GM19025 (cell line): ENCODE measurements around the gene POLA2.

ENCODE experiments used
- ATAC-seq: cut with Tn5 transposase; IDR thresholded peaks from one replicate; pipeline ENCODE4 v1.9.1; 2021; ENCODE audit warnings: mild to moderate bottlenecking, low read depth, moderate library complexity; ENCODE audit not compliant: unreplicated experiment

POLA2 gene

DNA sequence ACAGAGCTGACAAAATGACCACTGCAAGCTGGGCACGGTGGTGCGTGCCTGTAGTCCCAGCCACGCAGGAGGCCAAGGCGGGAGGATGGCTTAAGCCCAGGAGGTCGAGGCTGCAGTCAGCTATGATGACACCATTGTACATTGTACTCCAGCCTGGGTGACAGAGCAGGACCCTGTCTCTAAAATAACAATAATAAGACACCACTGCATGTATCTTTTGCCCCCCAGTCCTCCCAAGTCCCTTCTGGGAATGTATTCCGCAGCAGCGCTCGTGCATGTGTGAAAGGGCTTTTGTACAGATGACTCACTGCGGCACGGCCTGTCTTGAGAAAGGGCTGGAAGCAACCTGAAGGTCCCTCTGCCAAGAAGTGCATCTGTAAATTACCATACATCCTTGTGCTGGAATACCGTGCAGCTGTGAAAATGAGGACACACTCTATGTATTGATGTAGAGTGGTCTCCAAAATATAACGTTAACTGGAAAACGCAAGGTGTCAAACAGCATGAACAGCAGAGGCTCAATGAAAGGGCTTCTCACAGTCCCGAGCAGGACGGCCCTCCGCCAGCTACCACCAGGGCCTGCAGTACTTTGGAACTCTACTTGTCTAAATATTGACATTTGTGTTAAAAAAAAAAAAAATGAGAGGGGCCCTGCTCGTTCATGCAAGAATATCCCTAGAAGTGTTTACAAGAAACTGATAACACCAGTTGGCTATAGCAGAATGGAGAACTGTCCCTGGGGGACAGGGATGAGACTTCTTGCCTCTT is 43.9 kb downstream of the POLA2 start:
- no peak for ATAC-seq

DNA sequence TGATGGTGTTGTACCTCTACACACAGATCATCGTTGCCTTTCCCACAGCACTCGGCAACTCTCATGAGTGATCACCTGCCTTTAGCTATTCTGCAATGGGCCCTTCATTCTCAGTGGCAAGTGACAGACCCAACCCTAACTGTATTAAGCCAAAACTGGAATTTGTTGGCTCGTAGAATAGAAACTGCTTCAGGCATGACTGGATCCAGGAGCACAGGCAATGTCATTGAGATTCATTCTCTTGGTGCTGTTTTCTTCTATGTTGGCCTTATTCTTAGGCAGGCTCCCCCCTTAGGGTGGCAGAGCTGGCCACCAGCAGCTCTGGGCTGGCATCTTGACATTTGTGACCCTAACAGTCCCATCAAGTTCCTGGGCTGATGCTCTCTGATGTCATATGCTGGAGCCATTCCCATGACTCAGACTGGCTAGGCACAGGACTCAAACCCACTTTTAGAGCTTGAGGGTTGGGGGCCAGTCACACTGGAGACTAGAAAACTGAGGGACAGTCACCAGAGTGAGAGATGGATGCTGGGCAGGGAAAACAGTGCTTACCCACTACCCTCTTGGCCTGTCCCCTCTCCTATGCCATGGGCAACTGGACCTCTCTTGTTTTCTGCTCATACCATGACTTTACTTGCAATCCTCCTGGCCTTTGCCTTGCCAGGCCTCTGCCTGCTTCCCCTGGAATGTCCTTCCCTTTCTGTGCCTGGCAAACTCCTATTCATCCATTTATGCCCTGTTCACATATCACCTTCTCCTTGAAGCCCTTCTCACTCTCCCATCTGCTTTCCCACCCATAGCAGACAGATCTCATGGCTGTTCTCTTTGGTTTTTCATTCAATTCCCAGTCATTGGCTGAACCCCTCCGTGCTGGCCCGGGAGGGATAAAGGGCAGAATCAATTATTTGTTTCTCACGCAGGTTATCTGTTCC is 45.8 kb downstream of the POLA2 start:
- ATAC-seq, result no peak

DNA sequence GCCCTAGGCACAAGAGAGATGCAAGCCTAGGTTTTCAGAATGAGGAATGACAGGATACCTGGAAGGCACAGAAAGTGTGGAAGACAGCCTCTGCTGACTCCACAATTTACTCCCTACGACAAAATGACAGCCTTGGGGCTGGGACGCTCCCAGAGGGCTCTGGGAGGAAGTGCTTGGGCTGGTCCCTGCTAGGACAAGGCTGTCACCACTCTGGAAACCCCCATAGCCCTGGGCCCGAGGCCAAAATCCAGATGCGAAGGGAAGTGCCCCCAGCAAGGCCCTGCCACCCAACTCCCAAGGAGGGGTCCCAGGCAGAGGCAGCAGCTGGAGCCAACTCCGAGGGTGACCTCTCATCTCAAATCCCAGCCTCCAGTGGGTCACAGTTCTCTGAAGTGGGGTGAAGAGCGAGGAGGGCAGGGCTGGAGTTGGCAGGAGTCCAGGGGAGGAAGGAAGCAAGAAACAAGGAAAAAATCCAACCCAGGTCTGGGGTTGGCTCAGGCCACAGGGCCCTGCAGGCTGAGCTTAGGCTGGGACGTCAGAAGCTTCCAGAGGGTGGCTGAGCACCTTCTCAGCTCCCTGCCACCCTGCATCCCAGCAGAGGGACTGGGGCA is 46.6 kb downstream of the POLA2 start:
- no peak for ATAC-seq

DNA sequence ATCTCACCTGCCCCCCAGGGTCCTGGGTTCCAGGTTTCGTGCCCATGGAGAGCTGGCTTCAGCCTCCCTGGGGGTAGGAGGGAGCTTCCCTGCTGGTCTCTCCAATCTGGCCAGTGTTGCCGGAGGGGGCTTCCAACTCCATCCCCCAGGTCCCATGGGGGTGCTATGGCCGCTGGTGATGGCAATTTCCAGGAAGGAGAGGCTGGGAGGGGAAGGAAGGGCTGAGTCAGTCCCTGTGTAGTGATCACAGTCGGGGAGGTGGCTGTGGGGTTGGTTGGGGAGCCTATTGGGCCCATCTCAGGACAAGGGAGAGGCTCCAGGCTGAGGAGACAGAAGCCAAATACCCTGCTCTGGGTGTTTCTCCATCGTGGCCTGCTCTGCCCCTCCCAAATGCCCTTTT is 47.2 kb downstream of the POLA2 start:
- no peak for ATAC-seq

DNA sequence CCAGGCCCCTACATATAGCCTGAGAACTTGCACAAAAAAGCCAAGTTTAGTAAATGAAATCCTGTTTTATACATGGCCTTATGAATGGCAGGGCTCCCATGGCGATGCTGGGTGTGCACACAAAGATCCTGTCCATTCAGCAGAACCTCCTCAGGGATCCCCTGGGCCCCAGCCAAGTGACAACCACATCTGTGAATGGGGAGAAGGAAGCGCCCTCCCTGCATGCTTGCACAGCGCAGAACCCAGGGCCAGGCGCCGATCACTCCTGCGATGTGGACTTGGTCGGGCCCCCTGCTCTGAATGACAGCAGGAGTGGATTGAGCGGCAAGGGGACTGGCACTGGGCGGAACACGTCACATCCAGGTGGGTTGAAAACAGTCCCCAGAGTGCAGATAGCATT is 48.5 kb downstream of the POLA2 start:
- no peak for ATAC-seq

DNA sequence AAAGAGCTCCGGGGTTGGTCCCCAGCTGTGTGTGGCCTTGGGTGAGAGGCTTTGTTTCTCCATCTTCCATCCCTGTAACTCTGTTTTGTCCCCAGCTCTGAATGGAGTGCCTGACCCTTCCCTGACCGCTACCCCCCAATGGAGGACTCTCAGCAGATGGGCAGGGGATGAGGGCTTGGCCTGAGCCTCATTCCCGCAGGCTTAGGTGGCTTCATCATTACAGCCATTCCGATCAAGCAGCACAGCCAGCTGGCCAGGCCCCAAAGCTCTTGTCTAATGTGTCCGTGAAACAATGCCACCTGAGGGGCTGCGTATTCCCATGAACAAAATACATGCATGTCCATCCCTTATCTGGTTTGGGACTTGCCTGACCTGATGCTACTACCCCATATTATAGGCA is 49.0 kb downstream of the POLA2 start:
- no peak for ATAC-seq

DNA sequence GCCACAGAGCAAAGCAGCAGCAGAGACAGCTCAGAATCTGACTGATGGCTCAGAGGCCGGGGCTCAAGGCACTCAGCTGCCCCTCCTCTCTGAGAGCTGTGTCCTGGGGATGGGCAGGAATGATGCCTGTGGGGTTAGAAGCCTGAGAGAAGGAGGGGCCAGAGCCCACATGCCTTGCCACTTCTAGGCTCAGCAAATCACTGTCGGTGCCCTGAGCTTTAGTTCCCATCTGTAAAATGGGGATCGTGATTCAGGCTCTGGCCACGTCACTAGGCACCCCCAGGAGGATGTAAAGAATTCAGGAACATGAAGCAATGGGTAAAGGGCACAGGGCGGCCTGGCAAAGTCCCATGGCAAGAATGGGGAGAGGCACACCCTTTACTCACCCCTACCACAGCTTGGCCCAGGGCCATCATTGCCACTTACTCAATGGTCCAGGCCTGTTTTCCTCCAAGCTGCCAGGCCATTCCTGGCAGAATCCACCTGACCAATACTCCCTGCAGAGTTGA is 49.5 kb downstream of the POLA2 start:
- no peak for ATAC-seq

DNA sequence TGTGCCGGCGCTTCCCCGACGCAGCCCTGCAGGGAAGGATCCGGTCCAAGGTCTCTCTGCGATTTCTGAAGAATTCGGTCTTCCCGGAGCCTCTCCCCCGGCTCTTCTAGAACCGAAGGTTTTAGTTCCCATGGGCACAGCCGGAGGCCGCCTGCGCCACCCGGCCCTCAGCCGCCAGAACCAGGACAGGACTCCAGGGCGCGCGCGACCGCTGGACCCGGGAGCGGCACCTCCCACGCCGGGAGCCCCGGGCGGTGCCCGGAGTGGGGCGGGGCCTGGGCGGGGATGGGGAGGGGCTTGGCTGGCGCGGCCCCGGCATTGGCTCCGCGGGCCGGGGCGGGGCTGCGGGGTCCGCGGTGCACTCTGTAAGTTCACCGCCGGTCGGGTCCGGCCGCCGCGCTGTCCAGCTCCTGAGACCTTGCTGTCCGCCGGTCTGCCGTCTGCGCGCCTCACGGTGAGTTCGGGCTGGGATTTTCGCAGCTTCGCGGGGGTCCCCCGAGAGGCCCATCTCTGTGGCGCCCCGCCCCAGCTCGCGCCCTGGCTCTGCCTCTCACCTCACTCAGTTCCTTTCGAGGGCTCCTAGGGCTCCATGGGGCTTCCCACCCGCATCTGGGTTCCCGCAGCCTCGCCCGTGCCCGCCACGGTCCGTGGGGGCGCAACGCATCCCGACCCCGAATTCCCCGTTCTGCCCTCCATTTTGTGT is 52.9 kb downstream of the POLA2 start, which contains the start of gene CDC42EP2:
Gene CDC42EP2, plus strand, starts transcription at position 366 of the 703 bp plus-strand sequence. CDS start 6,033 bp downstream, outside the sequence.
- peak; percentile 77 for ATAC-seq

DNA sequence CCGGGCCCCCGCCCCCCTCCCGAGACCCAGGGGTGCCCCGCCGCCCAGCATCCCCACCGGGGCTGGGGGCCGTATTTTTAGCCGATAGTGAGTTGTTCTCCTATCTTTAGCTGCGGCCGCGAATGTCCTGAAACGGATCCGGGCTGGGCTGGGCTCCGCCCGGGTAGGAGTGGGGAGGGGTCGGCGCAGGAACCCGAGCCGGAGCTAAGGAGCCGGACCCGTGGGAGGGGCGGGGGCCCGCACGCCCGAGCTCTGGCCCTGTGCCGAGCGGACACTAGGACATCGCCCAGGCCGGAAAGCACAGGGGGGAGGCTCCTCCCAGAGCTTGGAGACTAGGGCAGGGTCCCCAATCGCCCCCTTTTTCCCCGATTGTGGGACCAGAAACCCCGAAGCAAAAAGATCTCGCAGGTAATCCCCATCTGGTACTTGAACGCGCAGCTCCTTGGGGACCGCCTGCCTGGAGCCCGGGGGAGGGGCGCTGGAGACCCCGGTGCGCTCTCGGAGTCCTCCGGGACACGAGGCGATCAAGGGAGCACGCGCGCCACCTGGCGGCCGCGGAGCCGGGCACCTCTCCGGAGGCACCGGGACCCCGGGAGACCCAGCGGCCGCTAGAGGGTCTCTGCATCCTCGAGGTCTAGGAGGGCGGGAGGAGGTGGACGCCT is 53.6 kb downstream of the POLA2 start:
- ATAC-seq, result no peak

DNA sequence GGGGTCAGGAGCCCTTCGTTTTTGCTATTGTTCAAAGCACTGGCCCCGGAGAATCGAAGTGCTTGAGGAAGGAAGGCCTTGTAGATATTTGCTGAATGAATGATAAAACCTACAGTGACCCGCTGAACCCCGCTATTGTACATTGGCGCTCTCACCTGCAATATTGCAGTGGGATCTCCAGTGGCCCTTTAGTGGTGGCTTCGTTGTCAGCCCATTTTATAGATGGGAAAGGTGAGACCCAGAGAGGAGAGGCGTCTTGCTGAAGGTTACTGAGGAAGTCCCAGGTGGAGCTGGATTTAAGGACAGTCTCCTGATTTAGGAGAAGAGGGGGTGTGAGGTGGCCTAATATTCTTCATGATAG is 54.1 kb downstream of the POLA2 start:
- ATAC-seq, result no peak

DNA sequence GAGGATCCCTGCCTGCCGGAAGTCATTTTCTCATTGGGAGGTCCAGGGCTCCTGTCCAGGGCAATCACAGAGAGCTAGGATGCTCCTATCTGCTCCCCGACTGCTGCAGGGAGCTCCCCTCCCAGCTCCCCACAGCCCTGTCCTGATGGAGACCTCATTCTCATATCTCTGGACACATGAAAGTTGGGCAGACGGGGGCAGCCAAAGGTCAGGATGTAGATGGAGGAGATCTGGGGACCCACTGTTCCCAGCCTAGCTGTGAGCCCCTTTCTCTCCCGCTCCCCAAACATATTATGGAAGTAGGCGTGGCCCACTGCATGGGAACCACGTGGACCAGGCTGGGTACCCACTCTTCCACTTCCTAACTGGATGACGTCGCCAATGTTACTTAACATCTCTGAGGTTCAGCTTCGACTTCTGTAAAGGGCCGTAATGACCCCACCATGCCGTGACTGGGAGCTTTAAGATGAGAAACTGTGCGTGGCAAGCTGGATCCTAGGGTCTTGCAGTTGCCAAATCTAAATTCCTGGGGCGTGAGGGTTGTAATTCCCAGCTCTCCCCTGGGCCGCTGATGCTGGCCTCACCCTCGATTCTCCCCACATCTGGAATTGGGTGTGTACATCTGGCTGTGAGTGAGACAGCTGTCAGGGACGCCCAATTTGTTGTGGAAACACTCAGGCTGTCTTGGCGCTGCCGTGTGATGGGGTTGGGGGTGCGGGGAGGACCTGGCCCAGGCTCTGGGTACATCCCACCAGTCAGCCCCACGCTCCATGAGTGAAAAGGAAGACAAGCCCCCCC is 54.7 kb downstream of the POLA2 start:
- no peak for ATAC-seq

DNA sequence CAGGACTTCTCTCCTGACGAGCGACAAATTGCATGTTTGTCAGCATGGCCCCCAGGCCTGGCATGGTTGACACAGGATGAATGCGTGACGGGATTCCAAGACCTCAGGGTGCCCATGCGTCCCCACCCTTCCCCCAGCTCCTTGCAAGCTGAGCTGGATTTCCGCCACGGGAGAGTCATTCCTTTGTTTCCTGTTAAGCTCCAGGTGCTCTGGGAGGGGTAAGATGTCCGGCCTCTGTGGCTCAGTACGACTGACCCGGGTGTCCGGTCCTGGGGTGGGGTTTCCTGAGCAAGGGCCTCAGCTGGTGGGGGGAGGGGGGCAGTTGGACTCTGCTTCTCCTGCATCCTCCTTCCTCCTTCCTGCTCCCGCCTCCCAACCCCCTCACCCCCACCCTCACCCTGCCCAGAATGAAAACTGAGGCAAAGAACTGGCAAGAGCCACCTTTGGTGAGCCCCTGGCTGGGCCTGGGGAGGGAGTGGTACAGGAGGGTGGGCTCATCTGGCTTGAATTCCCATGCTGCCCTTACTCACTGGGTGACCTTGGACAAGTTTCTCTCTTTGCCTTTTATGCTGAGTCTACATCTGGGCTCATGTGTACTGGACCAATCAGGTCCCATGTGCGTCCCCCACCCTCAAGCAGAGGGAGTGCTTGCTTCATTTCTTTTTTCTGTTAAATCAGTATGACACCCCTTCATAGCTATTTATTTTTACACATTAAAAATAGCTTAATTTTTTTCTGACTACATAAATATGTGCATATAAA is 55.4 kb downstream of the POLA2 start:
- ATAC-seq, result no peak

DNA sequence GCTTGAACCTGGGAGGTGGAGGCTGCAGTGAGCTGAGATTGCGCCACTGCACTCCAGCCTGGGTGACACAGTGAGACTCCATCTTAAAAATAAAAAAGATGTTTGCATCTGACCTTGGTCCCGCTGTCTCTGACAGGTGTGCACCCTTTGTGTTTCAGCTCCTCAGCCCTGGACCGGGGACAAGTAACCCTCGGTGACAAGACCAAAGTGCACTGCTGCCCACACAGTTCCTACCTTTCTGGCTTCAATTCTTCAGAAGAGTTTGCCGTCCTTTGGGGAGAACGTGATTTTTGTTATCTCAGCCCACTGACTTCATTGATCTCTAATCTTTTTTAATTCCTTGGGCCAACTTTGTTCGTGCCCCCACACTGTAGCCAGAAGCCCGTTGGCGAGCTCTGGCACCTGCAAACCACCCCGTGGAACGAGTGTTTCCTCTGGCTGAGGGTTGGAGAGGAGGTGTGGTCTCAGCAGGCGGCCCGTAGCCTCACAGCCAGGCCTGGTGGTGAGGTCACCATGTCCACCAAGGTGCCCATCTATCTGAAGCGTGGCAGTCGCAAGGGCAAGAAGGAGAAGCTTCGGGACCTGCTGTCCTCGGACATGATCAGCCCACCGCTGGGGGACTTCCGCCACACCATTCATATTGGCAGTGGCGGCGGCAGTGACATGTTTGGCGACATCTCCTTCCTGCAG is 58.8 kb downstream of the POLA2 start:
- ATAC-seq, result no peak

DNA sequence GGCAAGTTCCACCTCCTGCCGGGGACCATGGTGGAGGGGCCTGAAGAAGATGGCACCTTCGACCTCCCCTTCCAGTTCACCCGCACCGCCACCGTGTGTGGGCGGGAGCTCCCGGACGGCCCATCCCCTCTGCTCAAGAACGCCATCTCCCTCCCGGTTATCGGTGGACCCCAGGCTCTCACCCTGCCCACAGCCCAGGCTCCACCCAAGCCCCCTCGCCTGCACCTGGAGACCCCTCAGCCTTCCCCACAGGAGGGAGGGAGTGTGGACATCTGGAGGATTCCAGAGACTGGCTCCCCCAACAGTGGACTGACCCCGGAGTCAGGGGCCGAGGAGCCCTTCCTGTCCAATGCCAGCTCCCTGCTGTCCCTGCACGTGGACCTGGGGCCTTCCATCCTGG is 59.3 kb downstream of the POLA2 start:
- ATAC-seq, result no peak

DNA sequence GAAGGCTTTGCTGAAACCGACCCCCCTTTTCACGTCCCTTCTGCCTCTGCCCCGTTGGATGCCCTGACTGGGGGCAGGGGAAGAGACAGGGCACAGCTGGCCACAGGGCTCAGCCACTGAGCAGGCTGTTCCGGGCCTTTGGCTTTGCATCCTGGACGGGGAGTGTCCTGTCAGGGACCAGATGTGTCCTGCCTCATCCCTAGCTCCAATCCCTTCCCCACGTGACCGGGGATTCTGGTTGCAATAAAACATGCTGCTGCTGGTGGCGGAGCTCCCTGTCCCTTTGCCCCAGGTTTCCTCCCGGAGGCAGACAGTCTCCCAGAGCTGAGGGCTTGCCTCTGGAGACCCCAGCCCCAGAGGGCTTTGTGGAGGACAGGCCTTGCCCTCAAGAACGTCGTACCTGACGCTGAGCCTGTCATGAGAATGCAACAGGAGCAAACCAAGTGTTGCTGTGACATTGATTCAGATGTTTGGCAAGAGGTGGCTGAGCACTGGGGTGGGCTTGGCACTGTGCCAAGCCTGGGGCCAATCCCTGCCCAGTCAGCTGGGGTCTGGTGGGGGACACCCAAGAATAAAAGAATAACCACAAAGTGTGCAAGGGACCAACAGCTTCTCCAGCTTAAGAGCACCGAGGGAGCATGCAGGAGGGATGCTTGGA is 60.2 kb downstream of the POLA2 start:
- no peak for ATAC-seq

DNA sequence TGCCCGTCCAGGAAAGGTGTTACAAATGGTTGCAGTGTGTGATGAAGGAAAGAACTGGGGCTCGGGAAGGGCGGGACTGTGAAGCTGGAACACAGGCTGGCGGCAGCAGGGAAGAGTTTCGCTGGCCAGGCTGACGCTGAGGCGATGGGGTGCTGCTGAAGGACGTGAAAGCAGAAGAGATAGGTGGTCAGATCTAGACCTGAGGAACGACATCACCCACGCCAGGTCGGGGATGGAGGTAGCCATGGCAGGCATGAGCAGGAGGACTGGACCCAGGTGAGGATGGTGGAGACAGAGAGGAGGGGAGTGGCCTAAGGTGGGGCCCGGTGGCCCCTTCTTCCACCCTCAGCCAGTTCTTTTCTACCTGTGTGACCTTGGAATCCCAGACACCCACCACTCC is 62.1 kb downstream of the POLA2 start:
- ATAC-seq, result no peak

DNA sequence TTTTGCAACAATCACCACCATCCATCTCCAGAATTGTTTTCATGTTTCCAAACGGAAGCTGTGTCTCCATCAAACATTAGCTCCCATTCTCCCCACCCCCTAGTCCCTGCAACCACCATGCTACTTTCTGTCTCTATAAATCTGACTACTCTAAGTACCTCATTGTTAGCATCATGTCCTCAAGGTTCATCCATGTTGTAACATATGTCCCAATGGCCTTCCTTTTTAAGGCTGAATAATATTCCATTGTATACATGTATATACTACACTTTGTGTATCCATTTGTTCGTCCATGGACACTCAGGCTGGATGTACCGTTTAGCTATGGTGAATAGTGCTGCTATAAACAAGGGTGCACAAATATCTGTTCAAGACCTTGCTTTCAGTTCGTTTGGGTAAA is 63.7 kb downstream of the POLA2 start:
- no peak for ATAC-seq
